Measurements from ENCODE around the gene ELOB. TPM values are rescaled to one million over a fixed set of nuclear protein-coding genes. Genes with fewer than 3 reads are reported as not detected.
A peak's percentile ranks its signal among the peaks of the same experiment; 100 is the strongest.

The ELOB gene
- total RNA-seq, 1 donor from 2014 or later, result 179 TPM

- no peak for DNase-seq
- H3K27ac ChIP-seq, result no peak overlapping the region
- H3K36me3 ChIP-seq, result peaks cover 40% of the 10 kb centered on the region
- intact Hi-C loops (cut with DNase I), result no loop called here
- no peak for TF ChIP-seq CTCF (IDR thresholded peaks at IDR 0.05)
- H3K4me3 ChIP-seq, result peak overlapping the region; percentile 99
- H3K27me3 ChIP-seq, result no peaks in the 10 kb centered on the region
- peaks cover 40% of the 10 kb centered on the region for H3K4me1 ChIP-seq
- ATAC-seq, result no peak
- no peaks in the 10 kb centered on the region for H3K9me3 ChIP-seq
Measured at GRCh38 chr16:2755158-2755557, 21.9 kb downstream of the ELOB start.

GRCh38 chr16:2753733-2754020 lies 23.4 kb downstream of the ELOB start:
- Histone ChIP-seq H3K4me1 (peaks cover 40% of the 10 kb centered on the region), H3K9me3 (no peaks in the 10 kb centered on the region), H3K4me3 (peak overlapping the region; percentile 99), H3K36me3 (peaks cover 25% of the 10 kb centered on the region), H3K27me3 (no peaks in the 10 kb centered on the region), H3K27ac (peak overlapping the region; percentile 99)
- DNase-seq, result no peak
- ATAC-seq, result no peak
- intact Hi-C loops (cut with DNase I), result no loop called here
- TF ChIP-seq CTCF (IDR thresholded peaks at IDR 0.05), result no peak

- no peak for TF ChIP-seq CTCF (IDR thresholded peaks at IDR 0.05)
- peak overlapping the region; percentile 99 for H3K4me3 ChIP-seq
- no peaks in the 10 kb centered on the region for H3K27me3 ChIP-seq
- H3K4me1 ChIP-seq, result peaks cover 40% of the 10 kb centered on the region
- H3K36me3 ChIP-seq, result peaks cover 20% of the 10 kb centered on the region
- peak overlapping the region; percentile 99 for H3K27ac ChIP-seq
- DNase-seq (peak; percentile 93), ATAC-seq (peak; percentile 88)
- no peaks in the 10 kb centered on the region for H3K9me3 ChIP-seq
- intact Hi-C loops (cut with DNase I), result no loop called here
Measured at GRCh38 chr16:2752850-2753732, 24.0 kb downstream of the ELOB start.

GRCh38 chr16:2752035-2752849 lies 24.8 kb downstream of the ELOB start, which contains the start of gene SRRM2:
Gene SRRM2, plus strand, starts transcription at chr16:2752638. Its CDS starts 3,727 bp downstream, at chr16:2756365.
- peak within 1 kb of the TSS; percentile 99 for H3K27ac ChIP-seq
- no peak for TF ChIP-seq CTCF (IDR thresholded peaks at IDR 0.05)
- no peaks in the 10 kb centered on the region for H3K9me3 ChIP-seq
- H3K27me3 ChIP-seq, result no peaks in the 10 kb centered on the region
- peak; percentile 95 for ATAC-seq
- DNase-seq, result peak; percentile 98
- peak within 1 kb of the TSS; percentile 99 for H3K4me3 ChIP-seq
- intact Hi-C loops (cut with DNase I), result no loop called here
- peaks cover 38% of the 10 kb centered on the region for H3K4me1 ChIP-seq
- peaks cover 11% of the 10 kb centered on the region for H3K36me3 ChIP-seq

- ATAC-seq, result no peak
- intact Hi-C loops (cut with DNase I), result no loop called here
Measured at GRCh38 chr16:2751577-2752034, 25.5 kb downstream of the ELOB start.

More at GRCh38 chr16:2751577-2752034, 25.5 kb downstream of the ELOB start:
- DNase-seq, result no peak
- peaks cover 5% of the 10 kb centered on the region for H3K36me3 ChIP-seq
- peak overlapping the region; percentile 99 for H3K4me3 ChIP-seq
- H3K27me3 ChIP-seq, result no peaks in the 10 kb centered on the region
- H3K27ac ChIP-seq, result peak overlapping the region; percentile 99
- peaks cover 32% of the 10 kb centered on the region for H3K4me1 ChIP-seq
- H3K9me3 ChIP-seq, result no peaks in the 10 kb centered on the region
- no peak for TF ChIP-seq CTCF (IDR thresholded peaks at IDR 0.05)
